ENCODE data around the gene INSR.
"Not testable (repeated sequence)": the region's sequence is repeated elsewhere in the genome, so short reads cannot be mapped to it uniquely, and the experiment has no call there.

The INSR gene

DNA sequence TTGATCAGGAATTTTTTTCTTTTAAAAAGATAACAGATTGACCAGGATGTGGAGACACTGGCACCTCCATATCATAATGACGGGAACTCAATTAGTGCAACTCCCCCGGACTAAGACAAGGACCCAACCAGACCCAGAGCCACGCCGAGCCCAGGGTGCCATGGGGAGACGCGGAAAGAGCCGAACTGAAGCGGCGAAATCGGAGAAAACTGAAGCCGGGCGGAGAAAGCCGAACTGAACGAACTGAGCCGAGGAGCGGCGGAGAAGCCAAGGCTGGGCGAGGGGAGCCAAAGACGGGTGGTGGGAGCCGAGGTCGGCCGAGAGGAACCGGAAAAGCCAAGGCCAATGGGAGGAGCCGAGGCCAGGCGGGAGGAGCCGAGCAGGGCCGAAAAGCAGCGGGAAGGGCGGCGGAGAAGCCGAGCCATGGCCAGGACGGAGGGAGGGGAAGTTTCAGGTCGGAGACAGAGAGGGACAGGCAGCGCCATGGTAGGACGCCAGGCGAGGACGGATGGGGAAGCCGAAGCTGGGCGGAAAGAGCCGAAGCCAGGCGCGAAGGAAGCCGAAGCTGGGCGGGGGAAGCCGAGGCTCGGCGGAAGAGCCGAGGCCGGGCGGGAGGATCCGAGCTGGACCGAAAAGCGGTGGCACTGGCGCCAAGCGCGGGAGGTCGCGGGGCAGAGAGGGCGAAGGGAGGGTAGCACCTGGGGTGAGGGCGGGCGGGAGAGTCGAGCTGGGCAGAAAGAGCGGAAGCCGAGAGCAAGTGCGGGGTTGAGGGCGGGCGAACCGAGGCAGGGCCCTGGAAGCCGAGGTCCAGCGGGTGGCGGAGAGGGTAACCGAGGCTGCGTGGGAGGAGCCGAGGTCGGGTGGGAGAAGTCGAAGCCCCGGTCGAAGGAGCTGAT lies 195.3 kb downstream of the INSR start:
- peak; percentile 87 for DNase-seq (ENCODE audit: low read depth)

- no peak for DNase-seq (ENCODE audit: low read depth)
Observed at GRCh38 chr19:7098096-7098495, 196.1 kb downstream of the INSR start.

GRCh38 chr19:7088999-7089398 lies 205.2 kb downstream of the INSR start:
- DNase-seq (ENCODE audit: low read depth), result no peak

DNA sequence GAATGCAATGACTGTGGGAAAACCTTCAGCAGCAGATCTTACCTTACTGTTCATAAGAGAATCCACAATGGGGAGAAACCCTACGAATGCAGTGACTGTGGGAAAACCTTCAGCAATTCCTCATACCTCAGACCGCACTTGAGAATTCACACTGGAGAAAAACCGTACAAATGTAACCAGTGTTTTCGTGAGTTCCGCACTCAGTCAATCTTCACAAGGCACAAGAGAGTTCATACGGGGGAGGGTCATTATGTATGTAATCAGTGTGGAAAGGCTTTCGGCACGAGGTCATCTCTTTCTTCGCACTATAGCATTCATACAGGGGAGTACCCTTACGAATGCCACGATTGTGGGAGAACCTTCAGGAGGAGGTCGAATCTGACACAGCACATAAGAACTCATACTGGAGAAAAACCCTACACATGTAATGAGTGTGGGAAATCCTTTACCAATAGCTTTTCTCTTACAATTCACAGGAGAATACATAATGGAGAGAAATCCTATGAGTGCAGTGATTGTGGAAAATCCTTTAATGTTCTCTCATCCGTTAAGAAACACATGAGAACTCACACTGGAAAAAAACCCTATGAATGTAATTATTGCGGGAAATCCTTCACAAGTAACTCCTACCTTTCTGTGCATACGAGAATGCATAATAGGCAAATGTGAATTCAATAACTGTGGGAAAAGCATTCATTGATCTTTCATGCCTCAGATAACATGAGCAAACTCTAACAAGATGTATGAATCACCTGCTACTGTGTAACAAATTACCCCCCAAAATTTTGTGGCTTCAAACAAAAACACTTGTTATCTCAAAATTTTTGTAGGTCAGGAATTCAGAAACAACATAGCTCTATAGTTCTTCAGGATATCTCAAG lies 210.9 kb downstream of the INSR start:
- no peak for DNase-seq (ENCODE audit: low read depth)

- no peak for DNase-seq (ENCODE audit: low read depth)
Observed at GRCh38 chr19:7078008-7078407, 216.2 kb downstream of the INSR start.

GRCh38 chr19:7076151-7076550 lies 218.1 kb downstream of the INSR start:
- DNase-seq (ENCODE audit: low read depth), result no peak

- DNase-seq (ENCODE audit: low read depth), result no peak
Observed at GRCh38 chr19:7074705-7075282, 219.4 kb downstream of the INSR start.

DNA sequence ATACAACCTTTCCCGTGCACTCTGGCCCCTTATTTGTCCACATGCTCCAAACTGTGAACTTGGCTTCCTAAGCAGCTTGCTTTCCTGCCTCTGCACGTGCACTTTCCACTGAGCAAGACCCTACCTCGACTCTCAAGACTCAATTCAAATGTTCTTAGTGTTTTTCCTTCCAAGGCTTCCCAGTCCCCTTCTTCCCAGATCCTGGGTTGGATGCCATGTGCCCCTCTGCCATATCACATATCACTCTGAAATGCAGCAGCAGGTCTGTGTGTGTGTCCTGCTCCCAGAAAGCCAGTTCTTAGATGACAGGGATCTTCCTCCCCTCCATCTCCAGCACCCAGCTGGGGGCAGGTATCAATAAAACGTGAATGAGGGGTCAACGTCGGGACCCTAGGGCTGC lies 221.7 kb downstream of the INSR start:
- DNase-seq (ENCODE audit: low read depth), result no peak

DNA sequence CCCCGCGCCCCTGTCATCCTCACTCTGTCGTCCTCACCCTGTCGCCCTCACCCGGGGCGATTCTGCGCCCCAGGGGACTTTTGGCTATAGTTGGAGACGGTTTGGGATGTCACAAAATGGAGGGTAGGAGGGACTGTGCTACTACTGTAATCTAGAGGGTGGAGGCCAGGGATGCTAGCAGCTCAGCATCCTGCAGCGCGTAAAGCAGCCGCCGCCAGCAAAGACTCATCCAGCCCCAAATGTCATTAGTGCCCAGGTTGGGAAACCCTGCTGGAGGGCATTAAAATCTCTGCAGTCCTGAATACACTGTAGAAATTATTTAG lies 224.3 kb downstream of the INSR start:
- no peak for DNase-seq (ENCODE audit: low read depth)

DNA sequence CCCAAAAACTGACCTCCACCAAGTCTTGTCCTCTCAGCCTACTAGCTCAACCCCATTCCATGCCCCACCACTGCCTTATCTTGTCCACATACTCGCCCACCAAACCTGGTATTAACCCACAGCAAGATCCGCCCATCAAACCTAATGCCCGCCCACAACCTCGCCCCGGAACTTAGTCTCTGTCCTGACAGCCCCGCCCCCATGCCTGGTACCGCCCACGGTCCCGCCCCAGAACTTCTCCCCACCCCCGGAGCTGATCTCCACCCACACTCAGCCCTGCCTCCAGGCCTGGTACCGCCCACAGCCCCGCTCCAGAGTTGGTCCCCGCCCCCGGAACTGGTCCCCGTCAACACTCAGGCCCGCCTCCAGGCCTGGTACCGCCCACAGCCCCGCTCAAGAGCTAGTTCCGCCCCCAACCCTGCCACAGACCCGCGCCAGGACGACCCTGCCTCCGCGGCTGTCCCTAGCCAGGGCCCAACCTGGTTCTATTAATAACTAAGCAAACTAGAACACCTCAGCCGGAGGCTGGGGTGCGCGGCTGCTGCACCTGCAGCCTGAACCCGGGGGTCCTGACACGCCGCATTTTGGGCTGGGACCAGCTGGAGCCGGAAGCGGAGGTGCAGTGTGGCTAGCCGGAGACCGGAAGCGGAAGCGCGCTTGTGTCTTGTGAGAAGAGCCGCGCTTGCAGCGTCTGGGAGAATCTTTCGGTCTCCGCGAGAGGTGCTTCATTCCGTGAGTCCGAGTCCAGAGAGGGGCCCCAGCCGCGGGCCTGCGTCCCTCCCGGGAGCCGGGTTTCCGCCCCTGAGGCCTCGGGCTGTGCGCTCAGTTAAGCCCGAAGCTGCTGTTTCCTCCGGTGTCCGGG lies 224.9 kb downstream of the INSR start, which contains the start of gene ZNF557:
Gene ZNF557 (plus strand): TSS at position 662 of the 862 bp plus-strand sequence. CDS start 5,372 bp downstream, outside the sequence.
- peak; percentile 97 for DNase-seq (ENCODE audit: low read depth)

- DNase-seq (ENCODE audit: low read depth), result no peak
Observed at GRCh38 chr19:7068599-7068998, 225.6 kb downstream of the INSR start.

- no peak for DNase-seq (ENCODE audit: low read depth)
Observed at GRCh38 chr19:7067716-7068115, 226.5 kb downstream of the INSR start.

GRCh38 chr19:7067122-7067521 lies 227.1 kb downstream of the INSR start:
- DNase-seq (ENCODE audit: low read depth), result not testable (repeated sequence)

GRCh38 chr19:7063764-7064418 lies 230.3 kb downstream of the INSR start:
- DNase-seq (ENCODE audit: low read depth), result no peak

DNA sequence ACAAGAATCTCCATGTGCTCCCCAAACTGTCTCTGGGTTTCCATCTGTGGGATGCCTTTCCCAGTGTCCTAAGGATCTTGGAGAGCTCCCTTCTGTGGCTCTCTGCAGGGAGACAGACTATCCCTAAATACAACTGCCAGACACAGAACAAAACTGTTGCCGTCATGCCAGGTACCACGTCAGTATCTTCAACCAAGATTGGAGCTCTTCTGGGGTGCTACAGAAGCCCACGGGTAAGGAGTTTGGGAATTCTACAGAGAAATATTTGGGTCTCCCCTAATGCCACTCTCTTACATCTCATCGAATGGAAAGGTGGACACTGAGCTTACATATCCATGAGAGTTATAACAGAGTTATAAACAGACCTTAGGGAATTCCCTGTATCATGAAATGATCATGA lies 230.9 kb downstream of the INSR start:
- no peak for DNase-seq (ENCODE audit: low read depth)

Measured in activated T-cell treated with anti-CD3 and anti-CD28 coated beads for 24 hours (primary cell).